Transverse colon (tissue), 4 donors: ENCODE results near the gene ARMC6. TPM values are rescaled to one million over a fixed set of nuclear protein-coding genes. Genes with fewer than 3 reads are reported as not detected.

Source experiments
- DNase-seq: peaks from one replicate; pipeline ENCODE4 v3.0.0-alpha.2; 2019
- H3K27ac ChIP-seq, 4 donors: fragments of 200-600 bp; sonication (generic); 2 replicates each; pipeline ENCODE4 v1.5.1; 2016 to 2018; ENCODE audit warnings: inconsistent platforms in 4 of 4
- H3K27me3 ChIP-seq: fragments of 200-600 bp; sonication (generic); 2 replicates; pipeline ENCODE4 v1.5.1; 2017; ENCODE audit warnings: inconsistent platforms
- H3K36me3 ChIP-seq, 4 donors: fragments of 200-600 bp; sonication (generic); 2 replicates each; pipeline ENCODE4 v1.5.1; 2017 to 2019; ENCODE audit warnings: inconsistent platforms in 4 of 4
- H3K4me1 ChIP-seq, 4 donors: fragments of 200-600 bp; sonication (generic); 2 replicates each; pipeline ENCODE4 v1.5.1; 2017 to 2020; ENCODE audit warnings: inconsistent platforms in 4 of 4
- H3K4me3 ChIP-seq, 4 donors: fragments of 200-600 bp; sonication (generic); 1 replicate in 1 of 4; 2 replicates in 3 of 4; pipeline versions ENCODE4 v1.5.1 to v1.6.1; 2017 to 2019; ENCODE audit warnings: inconsistent platforms in 4 of 4
- H3K9me3 ChIP-seq, 2 donors: fragments of 200-600 bp; sonication (generic); 2 replicates each; pipeline ENCODE4 v1.5.1; 2017 to 2019; ENCODE audit warnings: inconsistent platforms in 2 of 2
- CTCF ChIP-seq, 5 experiments: fragments of 200-600 bp in 3 of 5; fragments of 450-650 bp in 2 of 5; sonication (generic) in 3 of 5; IDR thresholded peaks; 1 replicate in 2 of 5; 2 replicates in 3 of 5; pipeline ENCODE4 v1.5.1; 2016 to 2017; ENCODE audit warnings: antibody characterized with exemption in 5 of 5, inconsistent platforms in 3 of 5, mild to moderate bottlenecking in 2 of 5, moderate library complexity in 1 of 5
- EP300 ChIP-seq: sonication (generic); formaldehyde crosslinking; IDR thresholded peaks from one replicate; pipeline ENCODE4 v1.6.1; 2017; ENCODE audit warnings: antibody characterized with exemption, low read depth
- POLR2A ChIP-seq: fragments of 450-650 bp; IDR thresholded peaks from one replicate; pipeline ENCODE4 v1.6.1; 2016; ENCODE audit warnings: antibody characterized with exemption, mild to moderate bottlenecking, moderate library complexity
- POLR2AphosphoS5 ChIP-seq, 3 donors: sonication (generic); formaldehyde crosslinking; IDR thresholded peaks; one replicate each; pipeline ENCODE4 v1.6.1; 2016; ENCODE audit warnings: antibody characterized with exemption in 3 of 3
- WGBS, 2 donors: methylation state at CpG; one replicate each; pipeline ENCODE4 v1.1.5; 2018; ENCODE audit warnings: low coverage in 1 of 2; 5-methylcytosine and 5-hydroxymethylcytosine counted together
- in situ Hi-C, 4 donors: fragments of 200-750 bp; cut with MboI; loops; one replicate each; pipeline versions ENCODE4 v1.15.0 to v1.15.1; 2017; ENCODE audit warnings: low sequenced_read_pairs in 3 of 4, low pct_ligation_motif_present in 1 of 4, low pct_unique_long_range_greater_than_20kb in 1 of 4
- intact Hi-C: fragments of 100-400 bp; cut with DNase I; formaldehyde crosslinking; loops from one replicate; pipeline ENCODE4 v1.15.1; 2023; ENCODE audit warnings: low total_unique reads
- total RNA-seq, 4 donors: library from RNA; depleted of rRNA; stranded (reverse); fragments of >200 nt; gene quantifications; one replicate each; pipeline ENCODE4 v1.1.0, GENCODE V29; 2016

The ARMC6 gene
- total RNA-seq, 4 donors from 2014 or later = 15.2 to 220 (median 22.9) TPM

- DNase-seq = no peak
- WGBS, 2 donors = 60 to 87% methylated on average over 1 to 17 of the region's 17 CpGs
- intact Hi-C loops = loop anchor here (10.0 kb wide), 2 partner anchors 76 to 116 kb away; partner anchors contain the start of genes MEF2B and TMEM161A
- TF ChIP-seq CTCF (IDR thresholded peaks at IDR 0.05) = no peak
- no peak for TF ChIP-seq POLR2A
- no peak for TF ChIP-seq EP300
- TF ChIP-seq POLR2AphosphoS5 (IDR thresholded peaks at IDR 0.05) = no peak
- peaks cover 0 to 5% (median 1%) of the 10 kb centered on the region in 4 donors for H3K4me1 ChIP-seq
- in situ Hi-C loops = loop anchor here in 1 of 4 donors (10.0 kb wide), 1 partner anchor 76 kb away; the partner anchor contains the start of gene TMEM161A
- peaks cover 0 to 10% (median 0%) of the 10 kb centered on the region in 4 donors for H3K36me3 ChIP-seq
- no peak overlapping the region for H3K4me3 ChIP-seq
- no peaks in the 10 kb centered on the region for H3K27me3 ChIP-seq
- H3K27ac ChIP-seq = no peak overlapping the region
- no peaks in the 10 kb centered on the region for H3K9me3 ChIP-seq
Measured at GRCh38 chr19:19059018-19059836, 25.8 kb downstream of the ARMC6 start.

- Histone ChIP-seq H3K4me3 (no peak overlapping the region), H3K27ac (no peak overlapping the region), H3K36me3 (peaks cover 0 to 7% (median 0%) of the 10 kb centered on the region in 4 donors), H3K4me1 (peaks cover 6 to 12% (median 8%) of the 10 kb centered on the region in 4 donors), H3K27me3 (no peaks in the 10 kb centered on the region), H3K9me3 (no peaks in the 10 kb centered on the region)
- TF ChIP-seq POLR2A = no peak
- no peak for TF ChIP-seq EP300
- no peak for TF ChIP-seq POLR2AphosphoS5 (IDR thresholded peaks at IDR 0.05)
- TF ChIP-seq CTCF (IDR thresholded peaks at IDR 0.05) = no peak
- DNase-seq = no peak
- 80 to 85% methylated on average over 2 to 12 of the region's 12 CpGs for WGBS, 2 donors
- intact Hi-C loops = loop anchor here (10.0 kb wide), 2 partner anchors 75 to 115 kb away; partner anchors contain the start of genes MEF2B and TMEM161A
- in situ Hi-C loops = loop anchor here in 1 of 4 donors (10.0 kb wide), 1 partner anchor 75 kb away; the partner anchor contains the start of gene TMEM161A
Measured at GRCh38 chr19:19059837-19060611, 26.6 kb downstream of the ARMC6 start.

- no peaks in the 10 kb centered on the region for H3K27me3 ChIP-seq
- no peak overlapping the region for H3K4me3 ChIP-seq
- peaks cover 14 to 25% (median 17%) of the 10 kb centered on the region in 4 donors for H3K4me1 ChIP-seq
- H3K9me3 ChIP-seq = no peaks in the 10 kb centered on the region
- TF ChIP-seq POLR2A (no peak), POLR2AphosphoS5 (IDR thresholded peaks at IDR 0.05) (no peak), EP300 (no peak), CTCF (IDR thresholded peaks at IDR 0.05) (no peak)
- 65% methylated on average over 8 of the region's 8 CpGs; no CpG with 5 or more reads in 1 of the 2 donors for WGBS, 2 donors
- in situ Hi-C loops (no loop called here), intact Hi-C loops (no loop called here)
- H3K36me3 ChIP-seq = peaks cover 0 to 4% (median 0%) of the 10 kb centered on the region in 4 donors
- DNase-seq = no peak
- H3K27ac ChIP-seq = no peak overlapping the region
Measured at GRCh38 chr19:19061506-19061905, 28.1 kb downstream of the ARMC6 start.
